Activated naive CD4-positive, alpha-beta T cell treated with Interleukin-2 at 50 U/mL for 16 hours (primary cell): Measurements from ENCODE around the gene ZFYVE26.

Experiments used
- DNase-seq: peaks from one replicate; pipeline ENCODE4 v3.0.0-alpha.2; 2020

Gene ZFYVE26

DNA sequence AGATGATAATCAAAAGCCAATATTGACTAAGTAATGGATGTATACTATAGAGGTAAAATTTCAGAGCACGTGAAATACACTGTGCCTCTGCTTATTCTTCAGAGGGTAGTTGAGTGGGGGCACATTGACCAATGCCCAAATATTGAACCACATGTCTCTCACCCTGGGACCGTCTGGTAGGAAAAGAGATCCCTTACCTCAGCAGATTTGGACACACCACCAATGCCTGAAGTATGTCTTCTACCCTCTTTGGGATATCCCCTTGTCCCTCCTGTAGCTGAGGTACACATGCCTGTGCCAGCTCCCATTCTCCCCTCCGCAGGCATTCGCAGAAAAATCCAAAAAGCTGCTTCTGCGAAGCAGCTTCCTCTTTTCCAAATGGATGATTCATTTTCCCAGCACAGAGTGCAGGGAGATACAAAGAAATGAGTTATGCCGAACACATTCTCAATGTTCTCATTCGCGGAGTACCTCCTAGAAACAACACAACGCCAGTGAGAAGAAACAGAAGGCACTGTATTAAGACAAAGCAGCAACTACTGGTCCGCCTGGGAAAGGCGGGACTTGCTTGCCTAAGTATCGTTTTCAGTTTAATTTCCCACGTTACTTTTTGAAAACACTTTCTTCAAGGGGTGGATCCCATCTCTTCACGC lies 691 bp downstream of the ZFYVE26 start:
- DNase-seq, result no peak

DNA sequence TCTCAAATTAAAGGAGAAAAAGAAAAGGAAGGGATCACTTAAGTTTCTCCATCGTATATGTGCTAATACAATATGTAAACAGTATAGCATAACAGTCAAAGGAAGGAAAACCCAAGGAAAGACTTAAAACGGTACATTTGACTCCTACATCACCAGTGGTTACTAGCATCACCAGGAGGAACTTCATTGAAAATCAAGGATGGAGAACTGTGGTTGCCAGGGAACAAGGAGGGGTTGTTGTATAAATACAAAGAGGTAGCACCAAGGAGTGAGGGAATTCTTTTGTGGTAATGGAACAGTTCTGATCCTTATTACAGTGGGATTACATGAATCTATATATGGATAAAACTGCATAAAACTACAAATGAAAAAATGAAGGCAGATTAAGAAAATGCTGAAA lies 1.6 kb downstream of the ZFYVE26 start:
- DNase-seq, result no peak

DNA sequence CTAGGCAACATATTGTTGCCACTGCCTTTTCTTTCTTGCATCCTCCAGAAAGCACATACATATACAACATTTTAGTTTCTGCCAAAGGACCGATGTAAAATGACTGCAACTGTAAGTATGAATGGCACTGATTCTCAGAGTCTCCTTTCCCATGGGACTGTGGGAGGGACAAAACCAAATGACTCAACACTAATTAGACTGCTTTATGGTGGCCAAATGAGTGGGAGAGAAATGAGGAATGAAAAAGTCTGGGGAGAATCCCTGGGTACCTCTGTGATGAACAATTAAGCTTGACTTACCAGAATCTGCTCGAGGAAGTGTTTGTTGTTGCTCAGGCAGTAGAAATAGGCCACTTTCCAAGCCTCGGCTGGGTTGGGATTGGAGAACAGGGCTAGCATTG lies 10.1 kb downstream of the ZFYVE26 start:
- no peak for DNase-seq

DNA sequence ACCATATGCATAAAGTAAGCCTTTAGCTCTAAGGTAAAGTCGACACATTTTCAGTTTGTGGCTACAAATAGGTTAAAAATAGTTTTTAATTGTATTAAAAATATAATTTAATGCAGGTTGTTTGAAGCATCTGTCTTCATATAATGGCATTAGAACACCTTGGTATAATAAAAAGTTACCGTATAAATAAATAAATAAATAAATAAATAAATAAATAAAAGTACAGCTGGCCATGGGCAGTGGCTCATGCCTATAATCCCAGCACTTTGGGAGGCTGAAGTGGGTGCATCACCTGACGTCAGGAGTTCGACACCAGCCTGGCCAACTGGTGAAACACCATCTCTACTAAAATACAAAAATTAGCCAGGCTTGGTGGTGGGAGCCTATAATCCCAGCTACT lies 15.6 kb downstream of the ZFYVE26 start:
- no peak for DNase-seq

DNA sequence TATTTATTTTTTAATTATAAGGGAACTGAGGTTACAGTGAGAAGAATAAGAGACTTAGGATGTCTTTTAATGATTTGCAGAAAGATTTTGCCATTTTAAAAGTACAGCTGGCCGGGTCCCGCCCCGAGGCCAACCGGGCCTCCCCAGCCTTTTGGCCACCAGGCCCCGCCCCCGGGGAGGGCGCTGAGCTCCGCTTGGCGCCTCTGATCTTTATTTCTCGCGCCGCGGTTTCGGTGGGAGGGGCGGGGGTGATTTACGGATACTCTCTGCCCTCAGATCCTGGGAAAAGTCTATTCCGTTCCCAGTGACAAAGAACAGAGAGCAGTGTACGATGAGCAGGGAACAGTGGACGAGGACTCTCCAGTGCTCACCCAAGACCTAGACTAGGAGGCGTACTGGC lies 17.7 kb downstream of the ZFYVE26 start:
- DNase-seq, result no peak

DNA sequence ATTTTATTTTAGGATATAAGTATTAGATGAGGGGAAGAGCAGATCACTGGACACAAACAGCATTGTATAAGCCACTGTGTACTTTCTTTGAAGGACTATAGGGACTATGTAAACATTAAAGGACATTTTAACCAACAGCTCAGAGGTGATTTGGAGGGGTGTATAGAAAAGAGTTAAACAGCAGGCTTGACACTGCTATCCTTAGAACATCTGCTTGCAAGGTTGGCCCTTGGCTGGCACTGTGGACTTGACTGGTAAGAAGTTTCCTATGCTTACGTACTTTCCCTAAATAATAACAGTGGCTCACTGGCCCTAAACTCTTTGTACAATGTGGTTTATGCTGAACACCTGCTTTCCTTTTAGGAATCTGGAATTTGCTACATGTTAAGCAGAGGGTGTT lies 28.7 kb downstream of the ZFYVE26 start:
- no peak for DNase-seq

DNA sequence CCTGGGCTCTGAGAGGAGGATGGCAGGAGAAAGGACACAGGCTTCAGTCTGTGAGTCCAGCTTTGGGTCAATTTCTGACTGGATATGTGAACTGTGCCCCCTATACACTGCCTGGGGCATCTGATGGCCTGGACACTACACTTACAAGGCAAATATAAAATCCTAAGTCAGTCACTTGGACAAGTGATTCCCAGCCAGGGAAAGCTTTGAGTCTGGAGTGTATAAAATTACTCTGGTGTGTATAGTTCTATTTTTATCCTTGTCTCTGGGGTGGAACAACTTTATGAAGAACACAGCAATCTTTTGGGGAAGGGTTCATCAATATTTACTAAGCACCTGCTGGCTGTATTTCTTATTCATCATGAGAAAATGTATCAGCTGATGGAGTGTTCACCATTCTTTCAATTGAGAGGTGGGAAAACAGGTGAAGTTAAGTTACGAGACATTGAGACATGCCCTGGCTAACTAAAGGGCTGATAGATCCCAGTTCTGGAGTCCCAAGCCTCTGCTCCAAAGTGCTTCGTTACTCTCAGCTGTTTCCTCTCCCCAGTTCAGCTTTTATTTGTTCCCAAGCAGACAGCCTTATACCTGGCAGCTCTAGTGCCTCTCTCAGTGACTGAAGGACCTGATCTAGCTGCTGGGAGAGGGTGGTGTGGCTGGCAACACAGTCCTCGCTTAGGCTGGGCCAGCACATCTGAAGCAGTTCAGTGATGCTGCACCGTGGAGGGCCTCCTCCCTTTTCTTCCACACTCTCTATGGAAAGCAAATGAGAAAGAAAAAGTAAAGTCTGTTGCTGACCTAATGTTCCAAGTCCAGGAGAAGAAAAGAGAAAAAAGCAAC lies 30.9 kb downstream of the ZFYVE26 start:
- DNase-seq, result no peak

DNA sequence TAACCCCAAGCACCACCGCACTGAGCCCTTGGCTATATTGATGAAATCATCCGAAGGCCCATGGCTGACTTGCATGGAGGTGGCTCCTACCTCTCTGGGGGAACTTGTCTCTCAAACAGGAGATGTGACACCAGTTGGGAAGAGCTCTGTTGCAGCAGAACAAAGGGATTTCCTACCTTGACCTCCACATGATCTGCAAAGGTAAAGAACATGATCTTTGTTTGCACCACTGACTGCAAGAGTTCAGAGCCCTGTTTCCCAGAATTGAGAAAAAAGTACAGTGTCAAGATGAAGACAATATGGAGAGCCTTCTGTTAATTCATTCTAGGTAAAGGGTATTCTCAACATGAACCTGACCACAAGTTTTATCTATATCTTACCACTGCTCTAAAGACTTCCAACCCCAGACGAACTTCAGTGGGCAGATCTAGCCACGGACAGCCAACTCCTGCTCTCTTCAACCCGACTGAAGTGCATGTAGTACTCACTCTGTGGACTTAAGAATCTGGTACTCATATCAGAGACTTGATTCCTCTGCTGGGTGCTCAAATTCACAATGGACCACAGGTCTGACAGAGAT lies 32.1 kb downstream of the ZFYVE26 start:
- no peak for DNase-seq

DNA sequence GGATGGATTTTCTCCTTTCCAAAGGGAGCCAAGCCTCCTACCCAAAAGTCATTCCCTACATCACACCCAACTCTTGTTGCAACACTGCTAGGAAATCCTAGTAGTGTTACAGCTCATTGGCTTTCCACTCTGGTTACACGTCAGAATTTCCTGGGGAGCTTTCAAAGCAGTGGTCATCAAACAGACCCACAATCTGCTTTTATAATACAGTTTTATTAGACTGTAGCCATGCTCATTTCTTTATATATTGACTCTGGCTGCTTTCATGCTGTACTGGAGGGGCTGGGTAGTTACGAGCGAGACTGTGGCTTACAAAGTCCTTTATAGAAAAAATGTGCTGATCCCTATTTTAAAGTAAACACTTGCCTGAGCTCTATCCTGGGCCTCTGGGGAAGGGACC lies 34.3 kb downstream of the ZFYVE26 start:
- no peak for DNase-seq

DNA sequence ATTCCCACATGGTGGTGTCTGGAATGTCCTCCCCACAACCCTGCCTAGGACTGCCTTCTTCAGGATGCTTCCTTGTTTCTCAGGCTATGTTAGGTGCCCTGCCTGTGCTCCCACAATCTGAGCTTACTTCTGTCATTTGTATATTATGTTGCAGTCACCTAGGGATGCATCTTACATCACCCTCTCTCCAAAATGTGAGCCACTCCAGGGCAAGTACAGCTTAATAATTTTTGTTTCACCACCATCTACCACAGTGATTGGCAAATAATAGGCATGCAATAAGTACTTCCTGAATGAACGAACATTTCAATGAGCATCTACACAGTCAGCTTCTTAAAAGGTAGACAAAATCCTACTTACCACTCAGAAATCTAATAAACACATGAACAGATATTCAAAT lies 37.6 kb downstream of the ZFYVE26 start:
- DNase-seq, result no peak

DNA sequence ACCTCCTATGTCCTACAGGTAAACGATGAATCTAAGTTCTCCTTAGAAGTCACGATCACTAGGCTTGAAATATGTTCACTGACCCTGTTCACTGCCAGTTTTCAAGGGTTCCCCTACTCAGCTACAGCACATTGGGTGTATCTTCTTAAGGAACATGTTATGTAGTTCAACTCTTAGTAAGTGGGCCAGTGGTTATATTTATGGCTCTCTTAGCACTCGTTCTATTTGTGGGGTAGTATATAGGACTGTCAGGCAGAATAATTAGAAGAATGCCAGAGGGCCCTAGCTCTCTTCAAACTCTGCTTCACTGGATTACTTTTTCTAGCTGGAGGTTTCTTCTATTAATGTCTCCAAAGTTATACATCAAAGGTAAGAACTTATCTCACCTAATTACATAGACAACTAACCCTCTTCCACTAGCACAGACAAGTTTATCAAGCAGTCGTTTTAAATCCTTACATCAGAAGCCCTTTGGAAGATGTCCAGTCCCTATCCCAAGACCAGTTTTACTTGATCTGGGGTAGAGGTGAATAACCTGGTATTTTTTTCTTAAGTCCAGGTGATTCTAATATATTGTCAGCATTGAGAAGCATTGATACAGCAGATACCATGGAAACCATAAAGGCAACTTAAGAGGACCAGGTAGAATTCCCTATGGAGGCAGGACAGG lies 39.6 kb downstream of the ZFYVE26 start:
- no peak for DNase-seq

DNA sequence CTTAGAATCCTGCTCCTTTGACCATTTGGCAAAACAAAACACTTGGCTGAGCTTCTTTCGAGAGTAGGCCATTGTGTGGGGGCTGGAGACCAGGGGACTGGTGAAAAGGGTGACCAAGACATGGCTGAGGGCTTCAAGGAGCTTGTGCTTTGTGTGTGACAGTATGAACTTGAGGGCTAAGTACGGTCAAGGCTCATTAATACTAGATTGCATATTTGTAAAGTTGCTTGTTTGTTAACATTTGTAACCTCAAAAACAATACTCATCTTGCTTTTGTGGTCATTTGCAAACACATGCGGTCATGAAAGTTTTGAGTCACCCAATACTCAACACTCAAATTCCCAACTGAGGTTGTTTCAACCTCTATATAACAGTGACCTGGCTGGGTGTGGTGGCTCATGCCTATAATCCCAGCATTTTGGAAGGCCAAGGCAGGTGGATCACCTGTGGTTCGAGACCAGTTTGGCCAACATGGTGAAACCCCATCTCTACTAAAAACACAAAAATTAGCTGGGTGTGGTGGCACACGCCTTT lies 42.5 kb downstream of the ZFYVE26 start:
- DNase-seq, result no peak

DNA sequence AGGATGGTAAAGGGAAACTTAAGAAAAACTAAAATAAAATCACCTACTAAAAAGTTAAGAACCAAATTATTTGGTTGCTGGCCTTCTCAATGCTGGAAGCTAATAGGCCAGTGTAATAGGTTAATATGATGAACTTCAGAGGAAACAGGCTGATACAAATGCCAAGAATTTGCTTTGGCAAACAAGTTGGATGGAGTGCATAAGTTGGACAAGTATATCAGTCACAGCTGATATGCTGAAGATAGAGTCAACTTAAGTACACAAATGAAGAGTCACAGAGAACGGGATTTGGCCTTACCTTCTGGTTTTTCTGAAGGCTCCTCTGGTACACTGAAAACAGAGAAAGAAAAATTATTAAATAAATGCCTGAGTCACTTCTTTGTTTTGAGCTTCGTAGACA lies 48.2 kb downstream of the ZFYVE26 start:
- no peak for DNase-seq

DNA sequence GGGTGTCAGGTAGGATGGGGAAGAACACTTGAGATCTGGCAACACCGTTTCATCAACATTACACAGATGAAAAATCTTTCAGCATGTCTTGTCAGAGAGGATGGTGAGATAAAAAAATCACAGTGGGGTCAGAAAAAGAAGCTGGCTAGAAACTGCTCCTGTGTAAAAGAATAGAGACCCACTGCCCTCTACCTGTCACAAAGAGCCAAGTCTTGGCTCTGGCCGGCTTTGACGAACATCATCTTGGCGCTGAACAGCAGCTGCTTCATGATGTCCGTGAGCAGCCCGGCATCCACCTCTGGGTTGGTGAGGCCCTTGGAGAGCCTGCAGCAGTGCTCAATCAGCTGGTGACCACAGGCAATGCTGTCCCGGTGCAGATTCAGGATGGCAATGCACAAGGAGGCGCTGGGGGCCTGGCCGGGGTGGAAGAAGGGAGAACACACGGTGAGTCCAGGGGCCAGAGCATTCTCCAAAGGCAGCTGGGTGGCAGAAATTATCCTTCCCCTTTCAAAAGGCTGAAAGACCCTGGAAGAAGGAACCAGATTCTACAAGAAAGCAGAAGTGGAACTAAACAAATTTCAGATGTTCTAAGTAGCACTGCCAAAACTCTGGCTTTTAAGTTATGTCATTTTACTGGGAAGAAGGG lies 50.2 kb downstream of the ZFYVE26 start:
- DNase-seq, result no peak

DNA sequence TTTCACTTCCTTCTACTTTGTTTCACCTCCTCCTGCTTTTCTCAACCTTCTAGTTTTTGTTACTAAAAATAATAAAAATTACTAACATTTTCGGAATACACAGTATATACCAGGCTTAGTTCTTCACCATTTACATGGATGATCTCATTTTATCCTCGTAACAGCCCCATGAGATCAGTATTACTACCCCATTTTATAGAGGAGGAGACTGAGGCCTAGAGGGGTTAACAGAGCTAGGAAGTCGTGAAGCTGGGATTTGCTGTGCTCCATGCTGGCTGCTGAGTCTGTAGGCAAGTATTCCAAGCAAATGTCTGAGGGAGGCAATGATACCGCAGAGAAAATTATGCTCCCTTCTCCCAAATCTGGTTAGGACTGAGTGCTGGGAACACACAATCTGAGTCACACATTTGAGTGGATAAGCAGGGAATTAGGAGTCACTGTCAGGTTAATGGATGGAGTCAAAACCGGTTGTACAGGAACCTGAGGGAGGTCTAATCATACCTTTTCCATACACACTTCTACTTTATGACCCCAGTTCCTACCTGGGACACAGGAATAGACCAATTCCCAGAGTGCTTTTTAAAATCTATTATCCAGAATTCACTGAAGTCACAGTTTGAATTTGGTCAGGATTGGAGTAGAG lies 51.1 kb downstream of the ZFYVE26 start:
- no peak for DNase-seq

DNA sequence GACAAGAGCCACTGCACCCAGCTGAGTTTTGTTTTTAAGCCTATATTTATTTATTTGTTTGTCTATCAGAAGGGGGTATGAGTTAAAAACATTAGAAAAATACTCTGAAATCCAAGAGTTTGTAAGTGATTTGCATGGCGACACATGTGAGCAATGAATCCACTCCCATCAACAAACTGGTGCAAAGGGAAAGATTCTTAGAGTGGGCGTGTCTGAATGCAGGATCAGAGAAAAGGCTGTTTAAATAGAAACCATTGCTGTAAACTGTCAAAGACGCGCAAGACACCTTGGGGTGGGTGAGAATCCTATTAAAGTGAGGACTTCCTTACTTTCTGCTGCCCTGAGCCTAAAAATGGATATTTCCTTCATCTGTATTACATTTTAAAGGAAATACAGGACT lies 51.9 kb downstream of the ZFYVE26 start:
- DNase-seq, result no peak

DNA sequence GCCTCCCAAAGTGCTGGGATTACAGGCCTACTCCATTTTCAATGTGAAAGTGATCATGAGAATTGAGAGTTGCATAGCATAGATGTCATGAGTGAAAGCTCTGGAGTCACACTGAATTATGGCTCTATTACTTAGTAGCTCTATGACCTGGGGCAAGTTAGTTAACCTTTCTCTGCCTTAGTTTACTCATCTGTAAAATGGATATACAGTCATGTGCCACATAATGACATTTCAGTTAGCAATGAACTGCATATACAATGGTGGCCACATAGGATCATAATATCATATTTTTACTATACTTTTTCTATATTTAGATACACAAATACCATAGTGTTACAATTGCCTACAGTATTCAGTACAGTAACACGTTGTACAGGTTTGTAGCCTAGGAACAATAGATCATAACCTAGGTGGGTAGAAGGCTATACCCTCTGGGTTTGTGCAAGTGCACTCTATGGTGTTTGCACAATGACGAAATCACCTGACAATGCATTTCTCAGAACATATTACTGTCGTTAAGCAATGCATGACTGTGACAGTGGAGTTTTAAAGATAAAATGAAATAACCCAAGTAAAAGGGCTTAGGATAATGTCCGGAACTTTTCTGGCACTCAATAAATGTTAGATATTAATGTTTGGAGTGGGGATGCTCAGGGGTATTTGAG lies 53.1 kb downstream of the ZFYVE26 start:
- DNase-seq, result no peak

DNA sequence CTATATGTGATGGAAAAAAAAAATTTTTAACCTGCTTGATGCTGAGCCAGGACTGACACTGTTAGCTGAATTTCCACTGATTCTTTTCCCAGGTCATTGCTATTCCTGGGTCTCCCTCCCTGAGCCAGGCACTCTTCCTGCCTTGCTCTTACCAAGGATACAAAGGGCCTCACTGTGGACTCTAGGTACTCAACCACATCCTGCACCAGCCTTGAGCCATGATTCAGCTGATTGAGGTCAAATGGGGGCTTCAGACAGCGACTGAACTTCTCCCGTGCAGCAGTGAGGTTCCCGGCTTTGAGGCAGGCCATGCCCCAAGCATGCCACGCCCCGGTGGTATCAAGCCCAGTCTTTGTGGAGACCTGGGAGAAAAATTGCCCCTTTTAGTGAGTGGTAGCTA lies 54.3 kb downstream of the ZFYVE26 start:
- DNase-seq, result no peak

DNA sequence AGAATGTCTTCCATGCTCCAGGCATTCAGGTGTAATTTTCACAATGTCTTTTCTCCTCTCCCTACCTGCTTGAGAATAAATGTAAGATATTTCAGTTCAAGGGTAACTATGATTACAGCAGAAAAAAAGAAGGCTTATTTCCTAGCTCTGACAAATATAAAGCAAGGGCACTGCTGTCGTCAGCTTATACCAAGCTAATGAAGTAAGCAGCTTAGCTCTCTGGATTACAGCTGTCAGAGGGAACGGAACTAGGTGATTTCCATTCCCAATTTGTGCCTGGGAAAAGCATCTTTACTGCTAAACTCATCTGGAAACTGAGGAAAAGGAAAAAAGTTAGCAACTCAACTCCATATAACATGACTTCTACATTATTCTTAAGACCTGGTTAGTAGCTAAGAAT lies 56.5 kb downstream of the ZFYVE26 start:
- no peak for DNase-seq

DNA sequence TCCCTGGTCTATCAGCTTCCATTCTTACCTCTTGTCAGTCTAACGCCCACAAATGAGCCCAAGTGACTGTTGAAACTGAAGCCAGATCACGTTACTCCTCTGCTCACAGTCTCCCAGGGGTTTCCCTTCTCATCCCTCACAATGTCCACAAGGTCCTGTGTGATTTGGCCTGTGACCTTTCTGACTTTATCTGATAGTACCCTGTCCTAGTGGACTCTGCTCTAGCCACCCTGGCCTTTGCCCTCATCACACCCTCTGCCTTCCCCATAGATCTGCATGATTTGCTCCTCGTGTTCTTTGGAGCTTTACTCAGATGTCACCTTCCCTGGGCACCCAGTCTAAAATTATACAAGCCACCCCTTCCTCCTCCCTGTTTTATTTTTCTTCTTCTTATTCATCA lies 59.2 kb downstream of the ZFYVE26 start:
- DNase-seq, result no peak

DNA sequence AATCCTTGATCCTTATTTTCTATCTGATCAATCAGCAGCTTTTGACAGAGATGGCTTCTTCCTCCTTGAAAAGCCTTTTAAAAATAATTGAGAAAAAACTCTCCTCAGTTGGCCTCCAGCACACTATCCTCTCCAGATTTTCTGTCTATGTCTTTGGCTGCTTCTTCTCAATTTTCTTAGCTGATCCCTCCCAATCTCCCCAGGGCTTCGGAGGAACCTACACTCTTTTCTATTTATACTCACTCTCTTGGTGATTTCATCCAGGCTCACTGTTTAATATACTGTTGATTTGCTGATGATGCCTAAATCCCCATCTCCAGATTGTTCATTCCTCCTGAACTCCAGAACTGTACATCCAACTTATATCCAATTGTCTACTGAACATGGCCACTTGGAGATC lies 59.9 kb downstream of the ZFYVE26 start:
- DNase-seq, result no peak
